Endothelial cell (in vitro differentiated cells): Measurements from ENCODE around the gene PTPRD. TPM values are rescaled to one million over a fixed set of nuclear protein-coding genes. Genes with fewer than 3 reads are reported as not detected.
"Not testable (repeated sequence)": the region's sequence is repeated elsewhere in the genome, so short reads cannot be mapped to it uniquely, and the experiment has no call there.

ENCODE experiments used
- DNase-seq: peaks from one replicate; pipeline ENCODE4 v3.0.0; 2021; ENCODE audit warnings: low spot score
- H3K27ac Mint-ChIP-seq: one replicate; pipeline ENCODE4 v1.8.0; 2021; ENCODE audit warnings: mixed read lengths, inconsistent platforms; ENCODE audit not compliant: unreplicated experiment
- H3K27me3 Mint-ChIP-seq: one replicate; pipeline ENCODE4 v1.8.0; 2021; ENCODE audit warnings: mild to moderate bottlenecking, moderate library complexity, mixed read lengths, inconsistent platforms; ENCODE audit not compliant: unreplicated experiment
- H3K36me3 Mint-ChIP-seq: one replicate; pipeline ENCODE4 v1.8.0; 2021; ENCODE audit warnings: mild to moderate bottlenecking, low read depth, mixed read lengths, inconsistent platforms; ENCODE audit not compliant: unreplicated experiment
- H3K4me1 Mint-ChIP-seq: one replicate; pipeline ENCODE4 v1.8.0; 2021; ENCODE audit warnings: mild to moderate bottlenecking, mixed read lengths, inconsistent platforms; ENCODE audit not compliant: unreplicated experiment
- H3K4me3 Mint-ChIP-seq: one replicate; pipeline ENCODE4 v1.8.0; 2021; ENCODE audit warnings: mild to moderate bottlenecking, mixed read lengths, inconsistent platforms; ENCODE audit not compliant: unreplicated experiment
- H3K9me3 Mint-ChIP-seq: one replicate; pipeline ENCODE4 v1.8.0; 2021; ENCODE audit warnings: mixed read lengths, inconsistent platforms; ENCODE audit not compliant: unreplicated experiment
- CTCF ChIP-seq: fragments of 200-600 bp; sonication (generic); IDR thresholded peaks from one replicate; pipeline ENCODE4 v1.5.0; 2021; ENCODE audit warnings: antibody characterized with exemption; ENCODE audit not compliant: unreplicated experiment
- total RNA-seq: library from RNA; stranded (reverse); fragmentation: NEBNext Ultra II Directional; extraction: Animal tissue kit (Norgen Biotek cat#: 25700); gene quantifications from one replicate; pipeline ENCODE4 v1.2.1, GENCODE V29; 2021; ENCODE audit not compliant: unreplicated experiment

Gene PTPRD
- total RNA-seq, 1 donor from 2014 or later, result 47.8 TPM

- no peak overlapping the region for H3K27ac Mint-ChIP-seq
- H3K4me3 Mint-ChIP-seq, result no peak overlapping the region
- H3K4me1 Mint-ChIP-seq, result no peaks in the 10 kb centered on the region
- no peaks in the 10 kb centered on the region for H3K36me3 Mint-ChIP-seq
- no peaks in the 10 kb centered on the region for H3K27me3 Mint-ChIP-seq
- H3K9me3 Mint-ChIP-seq, result no peaks in the 10 kb centered on the region
- no peak for DNase-seq
- no peak for TF ChIP-seq CTCF
Measured at GRCh38 chr9:9469271-9469670, 1143.5 kb downstream of the PTPRD start.

- H3K27ac Mint-ChIP-seq, H3K27me3 Mint-ChIP-seq, H3K4me1 Mint-ChIP-seq, H3K36me3 Mint-ChIP-seq, H3K4me3 Mint-ChIP-seq, DNase-seq, H3K9me3 Mint-ChIP-seq: not testable (repeated sequence)
Measured at GRCh38 chr9:9441874-9442273, 1170.9 kb downstream of the PTPRD start.

- Mint-ChIP-seq H3K27me3 (no peaks in the 10 kb centered on the region), H3K4me3 (no peak overlapping the region), H3K27ac (no peak overlapping the region), H3K9me3 (no peaks in the 10 kb centered on the region), H3K36me3 (no peaks in the 10 kb centered on the region), H3K4me1 (no peaks in the 10 kb centered on the region)
- TF ChIP-seq CTCF, result no peak
- DNase-seq, result no peak
Measured at GRCh38 chr9:9437641-9438040, 1175.2 kb downstream of the PTPRD start.

- DNase-seq, H3K4me3 Mint-ChIP-seq, H3K9me3 Mint-ChIP-seq, H3K36me3 Mint-ChIP-seq, H3K27ac Mint-ChIP-seq, H3K4me1 Mint-ChIP-seq, H3K27me3 Mint-ChIP-seq: not testable (repeated sequence)
Measured at GRCh38 chr9:9426454-9426853, 1186.3 kb downstream of the PTPRD start.

GRCh38 chr9:9412241-9412640 is 1200.6 kb downstream of the PTPRD start:
- Mint-ChIP-seq H3K4me3 (no peak overlapping the region), H3K4me1 (no peaks in the 10 kb centered on the region), H3K27ac (no peak overlapping the region), H3K9me3 (no peaks in the 10 kb centered on the region), H3K36me3 (no peaks in the 10 kb centered on the region), H3K27me3 (no peaks in the 10 kb centered on the region)
- no peak for DNase-seq
- TF ChIP-seq CTCF, result no peak

- no peak for TF ChIP-seq CTCF
- Mint-ChIP-seq H3K4me1 (no peaks in the 10 kb centered on the region), H3K27me3 (no peaks in the 10 kb centered on the region), H3K9me3 (no peaks in the 10 kb centered on the region), H3K27ac (no peak overlapping the region), H3K36me3 (no peaks in the 10 kb centered on the region), H3K4me3 (no peak overlapping the region)
- DNase-seq, result no peak
Measured at GRCh38 chr9:9410736-9411135, 1202.1 kb downstream of the PTPRD start.
